Measurements from ENCODE around the gene CASTOR2. TPM values are rescaled to one million over a fixed set of nuclear protein-coding genes. Genes with fewer than 3 reads are reported as not detected.
"Not testable (repeated sequence)": the region's sequence is repeated elsewhere in the genome, so short reads cannot be mapped to it uniquely, and the experiment has no call there.

The CASTOR2 gene
- 10 to 100 TPM in 1 of 4 donors, 1 to 10 TPM in 3; 4.5 to 12.5 (median 7.4) TPM for total RNA-seq

DNA sequence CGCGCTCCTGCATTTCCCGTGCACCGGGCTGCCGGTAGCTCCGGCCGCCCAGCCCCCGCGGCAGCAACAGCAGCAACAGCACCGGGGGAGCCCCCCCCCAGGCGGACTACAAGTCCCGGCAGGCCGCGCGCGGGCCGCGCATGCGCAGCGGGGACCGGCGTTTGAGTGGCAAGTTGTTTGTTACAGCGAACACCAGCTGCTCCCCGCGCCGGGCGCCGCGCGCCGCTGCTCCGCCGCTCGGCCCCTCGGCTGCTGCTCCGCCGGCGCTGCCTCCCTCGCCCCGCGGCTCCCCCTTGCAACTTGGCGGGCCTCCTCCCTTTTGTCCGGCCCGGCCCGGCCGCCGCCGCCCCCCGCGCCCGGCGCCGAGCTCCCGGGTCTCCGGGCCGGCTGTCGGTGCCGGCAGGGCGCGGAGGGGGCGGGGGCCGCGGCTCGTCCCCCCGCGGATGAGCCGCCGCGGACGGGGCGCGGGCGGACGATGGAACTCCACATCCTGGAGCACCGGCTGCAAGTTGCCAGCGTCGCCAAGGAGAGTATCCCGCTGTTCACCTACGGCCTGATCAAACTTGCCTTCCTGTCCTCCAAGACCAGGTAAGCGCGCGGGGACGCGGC, at the start of gene CASTOR2:
CASTOR2 (plus strand) TSS at position 195 of the 609 bp plus-strand sequence; CDS start at position 476, 281 bp downstream.
- in situ Hi-C loops (cut with MboI; ENCODE audit: low pct_ligation_motif_present in 1 of 4, low pct_unique_long_range_greater_than_20kb in 1 of 4, low sequenced_read_pairs in 3 of 4); intact Hi-C loops (cut with DNase I; ENCODE audit: low total_unique reads); H3K27ac ChIP-seq; H3K9me3 ChIP-seq; H3K27me3 ChIP-seq; H3K4me1 ChIP-seq; H3K36me3 ChIP-seq: not testable (repeated sequence)
- DNase-seq: peak; percentile 69
- WGBS, 2 donors (ENCODE audit: low coverage in 1 of 2): no CpG with 5 or more reads among the region's 84 CpGs
- H3K4me3 ChIP-seq: peak within 1 kb of the TSS in 2 of 4 donors; percentile 16 to 30

DNA sequence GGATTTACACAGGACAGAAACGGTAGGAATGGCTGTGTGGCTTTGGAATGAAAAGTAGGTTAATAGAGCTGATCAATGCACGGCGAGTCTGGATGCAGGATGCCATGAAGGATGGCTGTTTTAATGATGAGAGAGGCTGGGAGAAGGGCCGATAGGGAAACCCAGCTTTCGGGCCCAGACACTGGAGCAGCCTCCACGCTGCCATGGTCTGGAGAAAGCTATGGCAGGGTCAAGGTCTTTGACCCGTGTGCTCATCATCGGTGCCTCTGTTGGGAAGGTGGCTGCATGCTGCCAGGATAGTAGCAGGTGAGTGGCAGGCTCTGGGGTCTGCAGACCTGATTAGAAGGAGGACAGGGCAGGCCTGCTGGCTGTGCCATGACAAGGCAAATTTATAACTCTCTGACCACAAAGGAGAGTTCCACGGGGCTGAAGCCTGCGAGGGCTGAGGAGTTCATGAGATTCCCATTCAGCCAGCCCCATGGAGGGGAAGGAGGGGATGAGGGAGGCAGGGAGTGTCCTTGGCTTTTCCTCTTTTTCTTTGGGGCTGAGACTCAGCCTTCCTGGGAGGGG, 42.1 kb upstream of the CASTOR2 start:
- H3K27me3 ChIP-seq; intact Hi-C loops (cut with DNase I; ENCODE audit: low total_unique reads); H3K4me3 ChIP-seq; H3K9me3 ChIP-seq; H3K4me1 ChIP-seq; H3K27ac ChIP-seq; in situ Hi-C loops (cut with MboI; ENCODE audit: low pct_ligation_motif_present in 1 of 4, low pct_unique_long_range_greater_than_20kb in 1 of 4, low sequenced_read_pairs in 3 of 4); H3K36me3 ChIP-seq; DNase-seq: not testable (repeated sequence)
- WGBS, 2 donors (ENCODE audit: low coverage in 1 of 2): 88 to 89% methylated on average over 3 to 6 of the region's 10 CpGs

DNA sequence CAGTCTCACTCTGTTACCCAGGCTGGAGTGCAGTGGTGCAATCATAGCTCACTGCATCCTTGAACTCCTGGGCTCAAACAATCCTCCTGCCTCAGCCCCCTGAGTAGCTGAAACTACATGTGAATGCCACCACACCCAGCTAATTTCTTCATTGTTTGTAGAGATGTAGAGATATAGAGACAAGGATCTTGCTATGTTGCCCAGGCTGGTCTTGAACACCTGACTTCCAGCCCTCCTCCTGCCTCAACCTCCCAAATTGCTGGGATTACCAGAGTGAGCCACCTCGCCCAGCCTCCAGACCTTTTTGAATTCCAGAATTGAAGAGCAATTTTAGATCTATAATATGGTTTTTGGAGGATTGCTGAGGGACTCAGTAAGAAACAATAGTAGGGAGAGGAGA, 40.9 kb upstream of the CASTOR2 start:
- DNase-seq; intact Hi-C loops (cut with DNase I; ENCODE audit: low total_unique reads); H3K27me3 ChIP-seq; H3K27ac ChIP-seq; H3K4me1 ChIP-seq; H3K36me3 ChIP-seq; H3K4me3 ChIP-seq; H3K9me3 ChIP-seq; in situ Hi-C loops (cut with MboI; ENCODE audit: low pct_ligation_motif_present in 1 of 4, low pct_unique_long_range_greater_than_20kb in 1 of 4, low sequenced_read_pairs in 3 of 4): not testable (repeated sequence)
- WGBS, 2 donors (ENCODE audit: low coverage in 1 of 2): 94% methylated on average over 1 of the region's 1 CpG; no CpG with 5 or more reads in 1 of the 2 donors

DNA sequence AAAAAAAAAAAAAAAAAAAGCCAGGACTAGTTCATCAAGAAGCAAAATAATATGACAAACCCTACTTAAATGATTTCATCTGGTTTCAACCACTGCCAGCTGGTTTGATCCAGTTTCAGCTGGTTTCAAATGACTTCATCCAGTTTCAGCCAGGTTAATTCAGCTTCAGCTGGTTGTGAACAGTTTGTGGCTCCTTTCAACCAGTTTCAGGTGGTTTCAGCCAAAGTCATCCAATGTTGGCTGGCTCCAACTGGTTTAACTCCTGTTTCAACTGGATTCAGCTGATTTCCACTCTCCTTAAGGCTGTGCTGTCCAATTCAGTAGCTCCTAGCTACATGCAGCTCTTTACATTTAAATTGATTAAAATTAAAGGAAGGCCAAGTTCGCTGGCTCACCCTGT, 37.5 kb upstream of the CASTOR2 start:
- H3K36me3 ChIP-seq; H3K4me3 ChIP-seq; DNase-seq; intact Hi-C loops (cut with DNase I; ENCODE audit: low total_unique reads); H3K27ac ChIP-seq; H3K9me3 ChIP-seq; H3K4me1 ChIP-seq; H3K27me3 ChIP-seq; in situ Hi-C loops (cut with MboI; ENCODE audit: low pct_ligation_motif_present in 1 of 4, low pct_unique_long_range_greater_than_20kb in 1 of 4, low sequenced_read_pairs in 3 of 4): not testable (repeated sequence)
- no CpG with 5 or more reads among the region's 1 CpG for WGBS, 2 donors (ENCODE audit: low coverage in 1 of 2)

DNA sequence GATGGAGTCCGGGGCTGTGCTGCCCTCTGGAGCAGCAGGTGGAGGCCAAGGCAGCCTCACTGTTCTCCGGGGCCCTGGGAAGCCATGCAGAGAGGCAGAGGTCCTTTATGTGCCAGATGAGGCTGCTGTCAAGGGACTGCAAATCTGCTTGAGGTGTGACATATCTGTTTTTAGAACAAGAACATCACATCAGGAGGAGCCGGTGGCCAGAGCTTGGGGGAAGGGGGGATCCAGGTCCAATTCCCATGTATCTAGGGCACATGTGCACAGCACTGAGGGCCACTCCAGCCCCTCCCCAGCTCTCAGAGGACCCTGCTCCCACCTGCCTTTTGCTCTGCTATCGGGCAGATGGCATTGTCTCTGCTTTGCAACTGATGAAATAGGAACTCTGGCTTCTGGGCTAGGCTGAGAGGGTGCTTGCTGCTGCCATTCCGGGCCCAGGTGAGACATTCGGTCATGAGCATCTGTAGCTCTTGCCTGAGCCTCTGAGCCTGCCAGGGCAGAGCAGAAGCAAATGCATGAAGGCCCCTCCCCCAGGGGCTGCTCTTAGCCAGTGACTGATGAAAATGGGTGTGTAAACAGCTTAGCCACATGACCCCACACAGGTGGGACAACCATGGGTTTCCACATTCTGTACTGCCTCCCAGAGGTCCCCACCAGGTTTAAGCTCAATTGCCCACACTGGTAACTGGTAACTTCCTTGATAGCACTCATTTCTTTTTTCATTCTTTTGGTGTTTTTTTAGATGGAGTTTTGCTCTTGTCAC, 32.8 kb upstream of the CASTOR2 start:
- H3K36me3 ChIP-seq; H3K27ac ChIP-seq; H3K4me1 ChIP-seq; DNase-seq; H3K4me3 ChIP-seq; H3K27me3 ChIP-seq; intact Hi-C loops (cut with DNase I; ENCODE audit: low total_unique reads); H3K9me3 ChIP-seq; in situ Hi-C loops (cut with MboI; ENCODE audit: low pct_ligation_motif_present in 1 of 4, low pct_unique_long_range_greater_than_20kb in 1 of 4, low sequenced_read_pairs in 3 of 4): not testable (repeated sequence)
- no CpG with 5 or more reads among the region's 6 CpGs for WGBS, 2 donors (ENCODE audit: low coverage in 1 of 2)

DNA sequence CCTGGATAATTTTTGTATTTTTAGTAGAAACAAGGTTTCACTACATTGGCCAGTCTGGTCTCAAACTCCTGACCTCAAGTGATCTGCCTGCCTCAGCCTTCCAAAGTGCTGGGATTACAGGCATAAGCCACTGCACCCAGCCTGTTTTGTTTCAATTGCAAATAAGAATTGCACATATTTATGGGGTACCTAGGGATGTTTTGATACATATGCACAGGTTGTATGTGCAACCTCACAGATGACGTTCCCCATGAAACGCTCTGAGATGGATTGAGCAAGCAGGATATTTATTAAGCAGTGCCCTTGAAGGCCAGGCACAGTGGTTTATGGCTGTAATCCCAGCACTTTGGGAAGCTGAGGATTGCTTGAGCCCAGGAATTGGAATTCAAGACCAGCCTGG, 25.1 kb upstream of the CASTOR2 start:
- H3K4me3 ChIP-seq; H3K36me3 ChIP-seq; intact Hi-C loops (cut with DNase I; ENCODE audit: low total_unique reads); in situ Hi-C loops (cut with MboI; ENCODE audit: low pct_ligation_motif_present in 1 of 4, low pct_unique_long_range_greater_than_20kb in 1 of 4, low sequenced_read_pairs in 3 of 4); H3K27me3 ChIP-seq; H3K4me1 ChIP-seq; H3K9me3 ChIP-seq; H3K27ac ChIP-seq; DNase-seq: not testable (repeated sequence)
- no CpG with 5 or more reads among the region's 2 CpGs for WGBS, 2 donors (ENCODE audit: low coverage in 1 of 2)

DNA sequence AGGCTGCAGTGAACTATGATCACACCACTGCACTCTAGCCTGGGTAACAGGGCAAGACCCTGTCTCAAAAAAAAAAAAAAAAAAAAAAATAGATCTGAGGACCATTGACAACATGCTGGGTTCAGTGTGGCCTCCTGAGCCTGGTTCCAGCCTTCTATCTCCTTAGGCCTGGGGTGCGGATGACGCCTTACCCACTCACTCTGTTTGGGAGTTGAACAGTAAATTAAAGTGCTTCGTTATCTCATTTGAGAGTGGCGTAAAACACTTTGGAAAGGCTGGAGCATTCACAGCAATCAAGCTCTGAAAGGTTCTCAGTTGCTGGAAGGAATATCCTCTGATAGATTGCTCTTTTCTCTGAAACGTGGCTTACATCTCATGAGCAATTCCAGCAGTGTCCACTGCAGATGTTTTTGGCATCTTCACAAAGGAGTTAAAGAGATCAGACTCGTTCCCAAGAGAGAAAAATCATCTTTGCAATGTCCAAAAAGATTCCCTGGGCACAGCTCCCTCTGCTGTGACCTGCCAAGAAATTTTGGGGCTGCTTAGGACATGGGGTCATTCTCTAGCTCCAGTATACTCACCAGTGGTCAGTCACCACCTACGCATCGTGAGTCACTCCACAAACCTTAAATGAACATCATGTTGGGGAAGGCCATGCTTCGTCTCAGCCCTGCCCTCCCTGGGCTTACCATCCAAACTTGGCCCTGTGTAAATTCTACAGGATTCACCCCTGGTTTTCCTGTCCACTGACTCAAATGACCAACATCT, 23.0 kb upstream of the CASTOR2 start:
- in situ Hi-C loops (cut with MboI; ENCODE audit: low pct_ligation_motif_present in 1 of 4, low pct_unique_long_range_greater_than_20kb in 1 of 4, low sequenced_read_pairs in 3 of 4); H3K4me3 ChIP-seq; intact Hi-C loops (cut with DNase I; ENCODE audit: low total_unique reads); H3K9me3 ChIP-seq; H3K4me1 ChIP-seq; H3K36me3 ChIP-seq; DNase-seq; H3K27ac ChIP-seq; H3K27me3 ChIP-seq: not testable (repeated sequence)
- 100% methylated on average over 3 of the region's 9 CpGs; no CpG with 5 or more reads in 1 of the 2 donors for WGBS, 2 donors (ENCODE audit: low coverage in 1 of 2)

DNA sequence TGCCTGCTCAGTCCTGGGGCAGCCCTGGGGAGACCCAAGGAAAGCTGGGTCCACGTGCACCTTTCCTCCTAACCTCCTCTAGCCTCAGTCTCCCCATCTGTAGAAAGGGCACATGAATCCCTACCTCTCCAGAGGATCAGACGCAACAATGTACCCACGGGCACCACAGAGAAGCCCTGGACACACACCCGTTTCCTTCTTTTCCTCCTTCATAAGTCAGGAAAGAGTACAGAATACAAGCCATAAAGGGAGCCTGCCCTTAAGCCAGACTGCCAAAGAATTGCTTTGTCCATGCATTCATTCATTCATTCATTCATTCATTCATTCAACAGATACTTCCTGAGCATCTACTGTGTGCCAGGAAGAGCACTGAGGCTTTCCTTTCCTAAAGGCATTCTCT, 20.6 kb upstream of the CASTOR2 start:
- H3K27ac ChIP-seq; in situ Hi-C loops (cut with MboI; ENCODE audit: low pct_ligation_motif_present in 1 of 4, low pct_unique_long_range_greater_than_20kb in 1 of 4, low sequenced_read_pairs in 3 of 4); H3K27me3 ChIP-seq; H3K4me1 ChIP-seq; H3K9me3 ChIP-seq; intact Hi-C loops (cut with DNase I; ENCODE audit: low total_unique reads); H3K36me3 ChIP-seq; DNase-seq; H3K4me3 ChIP-seq: not testable (repeated sequence)
- WGBS, 2 donors (ENCODE audit: low coverage in 1 of 2): 63 to 94% methylated on average over 2 to 3 of the region's 4 CpGs

DNA sequence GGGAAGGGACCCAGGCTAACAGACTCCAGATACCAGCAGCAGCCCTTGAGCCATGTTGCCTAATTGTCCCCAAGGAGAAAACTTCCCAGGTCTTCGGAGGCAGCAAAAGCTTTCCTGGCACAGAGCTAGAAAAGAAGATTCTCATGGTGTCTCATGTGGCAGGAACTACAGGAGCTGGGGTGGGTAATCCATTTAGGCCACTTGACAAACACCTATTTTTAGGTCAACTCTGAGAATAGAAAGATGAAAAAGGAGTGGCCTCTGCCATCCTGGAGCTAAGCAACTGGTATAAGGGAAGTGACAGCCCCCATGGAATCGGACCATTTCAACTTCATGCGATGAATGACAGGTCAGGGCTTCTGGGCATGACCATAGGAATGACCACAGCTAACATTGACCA, 16.8 kb upstream of the CASTOR2 start:
- DNase-seq; H3K4me1 ChIP-seq; H3K4me3 ChIP-seq; H3K27ac ChIP-seq; in situ Hi-C loops (cut with MboI; ENCODE audit: low pct_ligation_motif_present in 1 of 4, low pct_unique_long_range_greater_than_20kb in 1 of 4, low sequenced_read_pairs in 3 of 4); H3K9me3 ChIP-seq; intact Hi-C loops (cut with DNase I; ENCODE audit: low total_unique reads); H3K27me3 ChIP-seq; H3K36me3 ChIP-seq: not testable (repeated sequence)
- no CpG with 5 or more reads among the region's 3 CpGs for WGBS, 2 donors (ENCODE audit: low coverage in 1 of 2)

DNA sequence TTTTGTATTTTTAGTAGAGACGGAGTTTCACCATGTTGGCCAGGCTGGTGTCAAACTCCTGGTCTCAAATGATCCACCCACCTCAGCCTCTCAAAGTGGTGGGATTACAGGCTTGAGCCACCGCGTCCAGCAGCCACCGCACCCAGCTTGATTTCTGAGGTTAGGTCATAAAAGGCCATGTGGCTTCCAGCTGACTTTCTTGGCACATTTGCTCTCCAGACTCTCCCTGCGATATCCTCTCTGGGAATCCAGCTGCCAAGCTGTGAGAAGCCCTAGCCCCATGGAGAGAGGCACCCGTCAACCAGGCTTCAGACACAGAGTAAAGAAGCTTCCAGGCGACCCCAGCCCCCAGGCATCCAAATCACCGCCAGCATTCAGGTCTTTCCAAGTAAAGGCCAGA, 10.7 kb upstream of the CASTOR2 start:
- H3K4me1 ChIP-seq; DNase-seq; H3K27ac ChIP-seq; H3K4me3 ChIP-seq; intact Hi-C loops (cut with DNase I; ENCODE audit: low total_unique reads); in situ Hi-C loops (cut with MboI; ENCODE audit: low pct_ligation_motif_present in 1 of 4, low pct_unique_long_range_greater_than_20kb in 1 of 4, low sequenced_read_pairs in 3 of 4); H3K27me3 ChIP-seq; H3K9me3 ChIP-seq; H3K36me3 ChIP-seq: not testable (repeated sequence)
- WGBS, 2 donors (ENCODE audit: low coverage in 1 of 2): no CpG with 5 or more reads among the region's 8 CpGs

Data from transverse colon (tissue), 4 donors.